Measurements from ENCODE around the gene C8G. TPM values are rescaled to one million over a fixed set of nuclear protein-coding genes. Genes with fewer than 3 reads are reported as not detected.

Gene C8G
- total RNA-seq, 1 donor from 2014 or later, result not detected

GRCh38 chr9:136900988-136901515, 44.0 kb upstream of the C8G start:
- H3K36me3 ChIP-seq (ENCODE audit: control insufficient read depth, insufficient read depth, low read length), result no peaks in the 10 kb centered on the region
- H3K4me3 ChIP-seq (ENCODE audit: low read depth, low read length), result no peak overlapping the region
- no peak for TF ChIP-seq CTCF (IDR thresholded peaks at IDR 0.05; ENCODE audit: insufficient read depth, low read length, poor library complexity, severe bottlenecking)
- H3K27me3 ChIP-seq (ENCODE audit: control insufficient read depth, insufficient read depth, low read length), result no peaks in the 10 kb centered on the region
- no peak for DNase-seq (ENCODE audit: low read depth)

- no peak overlapping the region for H3K4me3 ChIP-seq (ENCODE audit: low read depth, low read length)
- no peaks in the 10 kb centered on the region for H3K27me3 ChIP-seq (ENCODE audit: control insufficient read depth, insufficient read depth, low read length)
- no peak for TF ChIP-seq CTCF (IDR thresholded peaks at IDR 0.05; ENCODE audit: insufficient read depth, low read length, poor library complexity, severe bottlenecking)
- no peaks in the 10 kb centered on the region for H3K36me3 ChIP-seq (ENCODE audit: control insufficient read depth, insufficient read depth, low read length)
- DNase-seq (ENCODE audit: low read depth), result peak; percentile 68
Measured at GRCh38 chr9:136901516-136902258, 43.4 kb upstream of the C8G start.

GRCh38 chr9:136902259-136902821, 42.7 kb upstream of the C8G start:
- Histone ChIP-seq H3K27me3 (ENCODE audit: control insufficient read depth, insufficient read depth, low read length) (no peaks in the 10 kb centered on the region), H3K36me3 (ENCODE audit: control insufficient read depth, insufficient read depth, low read length) (no peaks in the 10 kb centered on the region), H3K4me3 (ENCODE audit: low read depth, low read length) (no peak overlapping the region)
- no peak for TF ChIP-seq CTCF (IDR thresholded peaks at IDR 0.05; ENCODE audit: insufficient read depth, low read length, poor library complexity, severe bottlenecking)
- peak; percentile 69 for DNase-seq (ENCODE audit: low read depth)

GRCh38 chr9:136903041-136903554, 41.9 kb upstream of the C8G start:
- H3K4me3 ChIP-seq (ENCODE audit: low read depth, low read length), result no peak overlapping the region
- H3K36me3 ChIP-seq (ENCODE audit: control insufficient read depth, insufficient read depth, low read length), result no peaks in the 10 kb centered on the region
- no peak for TF ChIP-seq CTCF (IDR thresholded peaks at IDR 0.05; ENCODE audit: insufficient read depth, low read length, poor library complexity, severe bottlenecking)
- H3K27me3 ChIP-seq (ENCODE audit: control insufficient read depth, insufficient read depth, low read length), result no peaks in the 10 kb centered on the region
- no peak for DNase-seq (ENCODE audit: low read depth)

- no peak for DNase-seq (ENCODE audit: low read depth)
- Histone ChIP-seq H3K27me3 (ENCODE audit: control insufficient read depth, insufficient read depth, low read length) (no peaks in the 10 kb centered on the region), H3K36me3 (ENCODE audit: control insufficient read depth, insufficient read depth, low read length) (no peaks in the 10 kb centered on the region), H3K4me3 (ENCODE audit: low read depth, low read length) (no peak overlapping the region)
- TF ChIP-seq CTCF (IDR thresholded peaks at IDR 0.05; ENCODE audit: insufficient read depth, low read length, poor library complexity, severe bottlenecking), result no peak
Measured at GRCh38 chr9:136906266-136906665, 38.8 kb upstream of the C8G start.
